Liver (tissue), 9 donors: ENCODE measurements around the gene TFAP2B. TPM values are rescaled to one million over a fixed set of nuclear protein-coding genes. Genes with fewer than 3 reads are reported as not detected.

ENCODE experiments used
- DNase-seq: peaks from one replicate; pipeline ENCODE4 v3.0.0-alpha.2; 2017; ENCODE audit warnings: low spot score
- H3K27ac ChIP-seq, 2 donors: one replicate each; pipeline ENCODE4 v1.7.0; 2013; ENCODE audit warnings: inconsistent platforms in 2 of 2, low read length in 2 of 2, control low read depth in 1 of 2, low read depth in 1 of 2, mild to moderate bottlenecking in 1 of 2
- H3K27me3 ChIP-seq, 4 donors: one replicate each; pipeline versions ENCODE4 v1.6.1 to v1.7.0; 2013; ENCODE audit warnings: low read length in 3 of 4, inconsistent platforms in 1 of 4, mild to moderate bottlenecking in 1 of 4, moderate library complexity in 1 of 4; ENCODE audit not compliant: control insufficient read depth in 4 of 4, insufficient read depth in 4 of 4
- H3K36me3 ChIP-seq, 4 donors: one replicate each; pipeline versions ENCODE4 v1.6.1 to v1.7.0; 2013; ENCODE audit warnings: low read length in 3 of 4, mild to moderate bottlenecking in 3 of 4, low read depth in 1 of 4, moderate library complexity in 1 of 4; ENCODE audit not compliant: control insufficient read depth in 4 of 4, insufficient read depth in 3 of 4
- H3K4me1 ChIP-seq, 4 donors: one replicate each; pipeline versions ENCODE4 v1.6.1 to v1.7.0; 2013; ENCODE audit warnings: low read length in 3 of 4, mild to moderate bottlenecking in 3 of 4, moderate library complexity in 1 of 4; ENCODE audit not compliant: control insufficient read depth in 4 of 4, insufficient read depth in 4 of 4
- H3K4me3 ChIP-seq, 3 donors: one replicate each; pipeline versions ENCODE4 v1.6.1 to v1.7.0; 2013; ENCODE audit warnings: low read length in 3 of 3, control low read depth in 1 of 3, low read depth in 1 of 3, mild to moderate bottlenecking in 1 of 3
- H3K9ac ChIP-seq, 2 donors: one replicate each; pipeline ENCODE4 v1.7.0; 2013; ENCODE audit warnings: low read length in 2 of 2, mild to moderate bottlenecking in 2 of 2, moderate library complexity in 2 of 2, control low read depth in 1 of 2, low read depth in 1 of 2
- H3K9me3 ChIP-seq, 4 donors: one replicate each; pipeline versions ENCODE4 v1.6.1 to v1.7.0; 2013; ENCODE audit warnings: low read length in 3 of 4; ENCODE audit not compliant: control insufficient read depth in 4 of 4
- CTCF ChIP-seq: fragments of 150-350 bp; IDR thresholded peaks from 2 replicates; pipeline ENCODE4 v1.5.1; 2017; ENCODE audit warnings: improper control_type of control experiment, low read depth, low read length; ENCODE audit not compliant: missing input control
- EGR1 ChIP-seq, 2 donors: IDR thresholded peaks; 2 replicates each; pipeline ENCODE4 v1.6.1; 2016 to 2018; ENCODE audit warnings: antibody characterized with exemption in 2 of 2, low read depth in 2 of 2
- FOXA1 ChIP-seq: IDR thresholded peaks from 2 replicates; pipeline ENCODE4 v1.6.1; 2016; ENCODE audit warnings: antibody characterized with exemption
- GABPA ChIP-seq, 2 donors: IDR thresholded peaks in 1 of 2; conservative IDR thresholded peaks in 1 of 2; 2 replicates each; pipeline ENCODE4 v1.6.1; 2016; ENCODE audit warnings: antibody characterized with exemption in 2 of 2, mild to moderate bottlenecking in 1 of 2, moderate library complexity in 1 of 2
- HNF4A ChIP-seq, 2 donors: conservative IDR thresholded peaks; 2 replicates each; pipeline ENCODE4 v1.6.1; 2016; ENCODE audit warnings: antibody characterized with exemption in 2 of 2, mild to moderate bottlenecking in 2 of 2
- HNF4G ChIP-seq: IDR thresholded peaks from 2 replicates; pipeline ENCODE4 v1.6.1; 2016; ENCODE audit warnings: antibody characterized with exemption
- JUND ChIP-seq, 2 donors: IDR thresholded peaks; 2 replicates each; pipeline ENCODE4 v1.6.1; 2016; ENCODE audit warnings: antibody characterized with exemption in 2 of 2
- NR2F2 ChIP-seq: IDR thresholded peaks from 2 replicates; pipeline ENCODE4 v1.6.1; 2016; ENCODE audit warnings: antibody characterized with exemption
- RAD21 ChIP-seq, 2 donors: IDR thresholded peaks; 2 replicates each; pipeline ENCODE4 v1.6.1; 2016; ENCODE audit warnings: antibody characterized with exemption in 2 of 2, mild to moderate bottlenecking in 2 of 2
- REST ChIP-seq: IDR thresholded peaks from 2 replicates; pipeline ENCODE4 v1.6.1; 2016; ENCODE audit warnings: antibody characterized with exemption, mild to moderate bottlenecking
- RXRA ChIP-seq, 2 donors: IDR thresholded peaks; 2 replicates each; pipeline ENCODE4 v1.6.1; 2017 to 2018; ENCODE audit warnings: antibody characterized with exemption in 2 of 2, mild to moderate bottlenecking in 1 of 2
- SP1 ChIP-seq: IDR thresholded peaks from 2 replicates; pipeline ENCODE4 v1.6.1; 2018; ENCODE audit warnings: antibody characterized with exemption, mild to moderate bottlenecking
- YY1 ChIP-seq: IDR thresholded peaks from 2 replicates; pipeline ENCODE4 v1.6.1; 2016; ENCODE audit warnings: antibody characterized with exemption, mild to moderate bottlenecking
- WGBS: extraction: QIAGEN DNeasy Blood & Tissue Kit; methylation state at CpG from one replicate; pipeline ENCODE4 v1.1.7; 2013; 5-methylcytosine and 5-hydroxymethylcytosine counted together
- polyA plus RNA-seq, 2 donors: library from polyadenylated mRNA; stranded (reverse) in 1 of 2; unstranded in 1 of 2; fragments of 200-250 nt in 1 of 2; fragments of >200 nt in 1 of 2; fragmentation: Nextera tagmentation in 1 of 2; extraction: Ambion mirVana in 1 of 2; gene quantifications; one replicate each; pipeline versions ENCODE4 v1.2.1 to v1.2.3, GENCODE V29; 2013 to 2015
- total RNA-seq, 2 donors: library from RNA; depleted of rRNA; stranded (reverse); fragments of >200 nt; gene quantifications; one replicate each; pipeline ENCODE4 v1.2.3, GENCODE V29; 2014
- TF ChIP-seq, protein P1 (sequence below): IDR thresholded peaks from 2 replicates; pipeline ENCODE4 v1.6.1; 2016; ENCODE audit warnings: antibody characterized with exemption
- TF ChIP-seq, protein P2 (sequence below): IDR thresholded peaks from 2 replicates; pipeline ENCODE4 v1.6.1; 2016; ENCODE audit warnings: antibody characterized with exemption
- donor health status: healthy.
- donor health status: healthy.
- donor health status: healthy.
- donor health status: healthy.
- donor health status: healthy.

The TFAP2B gene
- total and polyA plus RNA-seq, 4 donors, result not detected

DNA sequence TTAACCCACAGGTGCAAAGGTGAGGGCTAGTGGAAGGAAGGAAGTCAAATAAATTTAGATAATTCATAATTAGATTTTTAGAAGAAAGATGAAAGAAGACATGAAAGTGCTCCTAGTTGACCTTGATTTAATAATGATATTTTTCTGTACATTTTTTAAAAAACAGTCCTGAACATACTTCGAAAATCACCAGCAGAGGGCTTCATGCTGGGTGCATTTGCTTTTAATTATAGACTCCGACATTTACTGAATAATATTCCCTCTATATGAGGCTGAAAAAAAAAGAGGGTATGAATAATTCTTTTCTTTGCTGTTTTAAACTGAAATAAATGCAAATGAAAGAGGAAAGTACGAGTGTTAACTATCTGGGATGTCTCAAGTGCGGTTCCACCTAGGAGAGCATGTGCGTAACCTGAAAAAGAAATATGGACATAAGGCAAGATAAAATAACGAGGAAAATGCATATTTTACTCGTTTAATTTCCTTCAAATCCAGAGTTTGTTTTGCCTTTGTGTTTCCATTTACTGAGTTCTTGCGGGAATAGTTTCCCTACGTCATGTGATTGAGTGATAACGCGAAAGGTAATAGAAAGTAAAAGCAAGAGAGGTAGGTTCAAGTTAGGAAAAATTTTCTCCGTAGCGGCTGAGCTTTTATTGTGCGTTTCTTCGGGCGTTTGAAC lies 3.1 kb upstream of the TFAP2B start:
- 3% methylated on average over 16 of the region's 16 CpGs for WGBS
- Histone ChIP-seq H3K4me3 (peak overlapping the region; percentile 59 to 81 (median 81)), H3K36me3 (no peaks in the 10 kb centered on the region), H3K27ac (no peak overlapping the region), H3K27me3 (peaks cover 0 to 4% (median under 1%) of the 10 kb centered on the region in 4 donors), H3K9me3 (no peaks in the 10 kb centered on the region), H3K4me1 (peaks cover 9 to 17% (median 13%) of the 10 kb centered on the region in 4 donors), H3K9ac (peak overlapping the region; percentile 78 to 88)
- peak; percentile 47 to 59 for TF ChIP-seq RAD21 (IDR thresholded peaks at IDR 0.05)
- TF ChIP-seq CTCF, result peak; percentile 39
- TF ChIP-seq, protein P1, sequence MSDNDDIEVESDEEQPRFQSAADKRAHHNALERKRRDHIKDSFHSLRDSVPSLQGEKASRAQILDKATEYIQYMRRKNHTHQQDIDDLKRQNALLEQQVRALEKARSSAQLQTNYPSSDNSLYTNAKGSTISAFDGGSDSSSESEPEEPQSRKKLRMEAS, result peak; percentile 37
- TF ChIP-seq GABPA (IDR thresholded peaks at IDR 0.05 in 1 of 2, conservative IDR thresholded peaks at IDR 0.05 in 1 of 2), result no peak
- DNase-seq, result no peak

DNA sequence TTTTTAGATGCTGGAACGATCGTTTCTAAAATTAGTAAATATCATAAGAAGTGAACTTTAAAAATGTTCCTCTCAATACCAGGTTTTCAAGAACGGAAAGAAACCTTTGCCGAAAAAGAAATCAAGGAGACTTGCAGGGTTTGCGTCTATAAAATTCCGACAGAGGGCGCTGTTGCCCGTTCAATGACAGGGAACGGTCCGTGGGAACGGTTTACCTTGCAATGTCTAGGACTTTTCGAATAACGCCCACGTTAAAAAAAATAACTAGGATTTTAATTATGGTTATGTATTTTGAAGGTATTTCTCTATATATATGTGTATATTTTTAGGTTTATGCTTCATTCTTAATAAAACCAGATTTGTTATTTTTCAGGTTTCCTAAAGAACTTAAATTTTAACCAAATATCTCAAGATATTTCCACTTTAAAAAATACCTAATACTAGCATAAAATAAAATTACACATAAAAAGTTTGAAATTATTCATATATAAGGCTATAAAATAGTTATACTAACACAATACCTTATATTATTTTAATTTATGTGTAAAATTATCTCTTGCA lies 2.5 kb upstream of the TFAP2B start:
- Histone ChIP-seq H3K36me3 (no peaks in the 10 kb centered on the region), H3K27me3 (peaks cover 0 to 7% (median 3%) of the 10 kb centered on the region in 4 donors), H3K4me1 (peaks cover 9 to 18% (median 14%) of the 10 kb centered on the region in 4 donors), H3K9ac (peak overlapping the region; percentile 78 to 88), H3K27ac (no peak overlapping the region), H3K9me3 (no peaks in the 10 kb centered on the region), H3K4me3 (peak overlapping the region; percentile 59 to 81 (median 81))
- TF ChIP-seq CTCF (peak; percentile 85), GABPA (IDR thresholded peaks at IDR 0.05 in 1 of 2, conservative IDR thresholded peaks at IDR 0.05 in 1 of 2) (no peak), RXRA (IDR thresholded peaks at IDR 0.05) (no peak), JUND (IDR thresholded peaks at IDR 0.05) (no peak), NR2F2 (no peak), FOXA1 (no peak), HNF4A (conservative IDR thresholded peaks at IDR 0.05) (no peak), REST (no peak), YY1 (no peak), HNF4G (no peak), SP1 (no peak), RAD21 (IDR thresholded peaks at IDR 0.05) (peak; percentile 90 to 91), EGR1 (IDR thresholded peaks at IDR 0.05; ENCODE audit: low read depth in 2 of 2) (peak; percentile 24 to 75)
- TF ChIP-seq, protein P2, sequence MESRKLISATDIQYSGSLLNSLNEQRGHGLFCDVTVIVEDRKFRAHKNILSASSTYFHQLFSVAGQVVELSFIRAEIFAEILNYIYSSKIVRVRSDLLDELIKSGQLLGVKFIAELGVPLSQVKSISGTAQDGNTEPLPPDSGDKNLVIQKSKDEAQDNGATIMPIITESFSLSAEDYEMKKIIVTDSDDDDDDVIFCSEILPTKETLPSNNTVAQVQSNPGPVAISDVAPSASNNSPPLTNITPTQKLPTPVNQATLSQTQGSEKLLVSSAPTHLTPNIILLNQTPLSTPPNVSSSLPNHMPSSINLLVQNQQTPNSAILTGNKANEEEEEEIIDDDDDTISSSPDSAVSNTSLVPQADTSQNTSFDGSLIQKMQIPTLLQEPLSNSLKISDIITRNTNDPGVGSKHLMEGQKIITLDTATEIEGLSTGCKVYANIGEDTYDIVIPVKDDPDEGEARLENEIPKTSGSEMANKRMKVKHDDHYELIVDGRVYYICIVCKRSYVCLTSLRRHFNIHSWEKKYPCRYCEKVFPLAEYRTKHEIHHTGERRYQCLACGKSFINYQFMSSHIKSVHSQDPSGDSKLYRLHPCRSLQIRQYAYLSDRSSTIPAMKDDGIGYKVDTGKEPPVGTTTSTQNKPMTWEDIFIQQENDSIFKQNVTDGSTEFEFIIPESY, result no peak
- WGBS, result under 1% methylated on average over 14 of the region's 14 CpGs
- DNase-seq, result peak; percentile 78
